Measurements from ENCODE around the gene DPP8. TPM values are rescaled to one million over a fixed set of nuclear protein-coding genes. Genes with fewer than 3 reads are reported as not detected.
"Not testable (repeated sequence)": the region's sequence is repeated elsewhere in the genome, so short reads cannot be mapped to it uniquely, and the experiment has no call there.

The DPP8 gene
- total RNA-seq, 2 donors from 2014 or later, result 32.7 to 39.6 TPM

- Histone ChIP-seq H3K4me3 (no peak overlapping the region), H3K9me3 (no peaks in the 10 kb centered on the region), H3K4me1 (replicated peaks) (no peaks in the 10 kb centered on the region), H3K36me3 (no peaks in the 10 kb centered on the region), H3K27me3 (replicated peaks; ENCODE audit: insufficient read depth) (no peaks in the 10 kb centered on the region), H3K27ac (no peak overlapping the region)
- 68% methylated on average over 3 of the region's 3 CpGs for WGBS
- TF ChIP-seq POLR2AphosphoS5 (IDR thresholded peaks at IDR 0.05) (no peak), POLR2A (IDR thresholded peaks at IDR 0.05) (no peak), CTCF (IDR thresholded peaks at IDR 0.05) (no peak)
- intact Hi-C loops (cut with DNase I), result no loop called here
- DNase-seq (ENCODE audit: low spot score), result no peak
Observed at GRCh38 chr15:65550681-65551098, 33.2 kb upstream of the DPP8 start.

- H3K4me1 ChIP-seq (replicated peaks); H3K9me3 ChIP-seq; H3K27ac ChIP-seq; intact Hi-C loops (cut with DNase I); DNase-seq (ENCODE audit: low spot score); H3K27me3 ChIP-seq (replicated peaks; ENCODE audit: insufficient read depth); H3K36me3 ChIP-seq; H3K4me3 ChIP-seq: not testable (repeated sequence)
- 97% methylated on average over 9 of the region's 9 CpGs for WGBS
Observed at GRCh38 chr15:65549288-65549687, 31.8 kb upstream of the DPP8 start.

GRCh38 chr15:65547841-65548240, 30.4 kb upstream of the DPP8 start:
- Histone ChIP-seq H3K27ac (no peak overlapping the region), H3K27me3 (replicated peaks; ENCODE audit: insufficient read depth) (no peaks in the 10 kb centered on the region), H3K36me3 (no peaks in the 10 kb centered on the region), H3K4me3 (no peak overlapping the region), H3K9me3 (no peaks in the 10 kb centered on the region), H3K4me1 (replicated peaks) (no peaks in the 10 kb centered on the region)
- DNase-seq (ENCODE audit: low spot score), result no peak
- no peak for TF ChIP-seq POLR2AphosphoS5 (IDR thresholded peaks at IDR 0.05)
- no peak for TF ChIP-seq CTCF (IDR thresholded peaks at IDR 0.05)
- TF ChIP-seq POLR2A (IDR thresholded peaks at IDR 0.05), result no peak
- intact Hi-C loops (cut with DNase I), result no loop called here

- no peaks in the 10 kb centered on the region for H3K36me3 ChIP-seq
- TF ChIP-seq CTCF (IDR thresholded peaks at IDR 0.05) (no peak), POLR2AphosphoS5 (IDR thresholded peaks at IDR 0.05) (peak; percentile 63)
- H3K9me3 ChIP-seq, result no peaks in the 10 kb centered on the region
Observed at GRCh38 chr15:65541231-65541820, 23.8 kb upstream of the DPP8 start.

GRCh38 chr15:65540314-65540713, 22.8 kb upstream of the DPP8 start:
- H3K36me3 ChIP-seq, result no peaks in the 10 kb centered on the region
- no peak overlapping the region for H3K4me3 ChIP-seq
- DNase-seq (ENCODE audit: low spot score), result no peak
- no peaks in the 10 kb centered on the region for H3K9me3 ChIP-seq
- intact Hi-C loops (cut with DNase I), result no loop called here
- H3K27ac ChIP-seq, result no peak overlapping the region
- no peaks in the 10 kb centered on the region for H3K4me1 ChIP-seq (replicated peaks)
- no peak for TF ChIP-seq CTCF (IDR thresholded peaks at IDR 0.05)
- TF ChIP-seq POLR2A (IDR thresholded peaks at IDR 0.05), result no peak
- no peak for TF ChIP-seq POLR2AphosphoS5 (IDR thresholded peaks at IDR 0.05)
- 97% methylated on average over 1 of the region's 1 CpG for WGBS
- no peaks in the 10 kb centered on the region for H3K27me3 ChIP-seq (replicated peaks; ENCODE audit: insufficient read depth)

More at GRCh38 chr15:65541231-65541820, 23.8 kb upstream of the DPP8 start:
- Histone ChIP-seq H3K4me3 (no peak overlapping the region), H3K4me1 (replicated peaks) (no peaks in the 10 kb centered on the region), H3K27ac (no peak overlapping the region), H3K27me3 (replicated peaks; ENCODE audit: insufficient read depth) (no peaks in the 10 kb centered on the region)
- 74% methylated on average over 3 of the region's 3 CpGs for WGBS
- DNase-seq (ENCODE audit: low spot score), result no peak
- intact Hi-C loops (cut with DNase I), result no loop called here

Measured in prostate gland (tissue), 2 donors.